Panc1 (cell line): ENCODE data around the gene SMIM10L2A. TPM values are rescaled to one million over a fixed set of nuclear protein-coding genes. Genes with fewer than 3 reads are reported as not detected.

ENCODE experiments used
- ATAC-seq: fragments of 200-7000 bp; cut with Tn5 transposase; 2 replicates; pipeline ENCODE4 v1.9.1; 2020; ENCODE audit warnings: mild to moderate bottlenecking, moderate library complexity
- BruUV-seq: library from RNA; stranded (reverse); fragments of 400-500 nt; replicated peaks from 2 replicates; lab custom pipeline; 2021; lab: Mats Ljungman, UMichigan
- CTCF ChIA-PET: fragments of 300-600 bp; sonication (Branson Sonifier 250); formaldehyde crosslinking; loops from one replicate; lab custom pipeline; 2022; ENCODE audit warnings: antibody characterized with exemption; lab: Charles Lee
- POLR2A ChIA-PET: fragments of 300-600 bp; sonication (Branson Sonifier 250); formaldehyde crosslinking; loops from one replicate; lab custom pipeline; 2022; ENCODE audit warnings: antibody characterized with exemption; lab: Charles Lee
- DNase-seq: peaks from one replicate; pipeline ENCODE4 v3.0.0-alpha.2; 2010; ENCODE audit warnings: low read depth, low spot score
- H3K27ac ChIP-seq: 2 replicates; pipeline ENCODE4 v1.5.1; 2011; ENCODE audit warnings: mild to moderate bottlenecking, low read length, inconsistent platforms
- H3K27me3 ChIP-seq: fragments of 200-500 bp; sonication (Bioruptor generic); 2 replicates; pipeline ENCODE4 v1.6.0; 2014; ENCODE audit warnings: low read length, inconsistent platforms; ENCODE audit not compliant: control insufficient read depth, insufficient read depth
- H3K36me3 ChIP-seq: fragments of 200-500 bp; sonication (Bioruptor generic); 2 replicates; pipeline ENCODE4 v1.5.1; 2014; ENCODE audit warnings: inconsistent platforms, mild to moderate bottlenecking, low read length, moderate library complexity; ENCODE audit not compliant: control insufficient read depth, insufficient read depth
- H3K4me1 ChIP-seq: 2 replicates; pipeline ENCODE4 v1.5.1; 2011; ENCODE audit warnings: inconsistent platforms, mild to moderate bottlenecking, low read length, moderate library complexity; ENCODE audit not compliant: control insufficient read depth, insufficient read depth
- H3K4me3 ChIP-seq, 2 experiments: 2 replicates each; pipeline ENCODE4 v1.5.1; 2011 to 2012; ENCODE audit warnings: low read depth in 2 of 2, low read length in 2 of 2, mild to moderate bottlenecking in 2 of 2, inconsistent platforms in 1 of 2, moderate library complexity in 1 of 2
- H3K9me3 ChIP-seq: fragments of 200-500 bp; sonication (Bioruptor generic); 2 replicates; pipeline ENCODE4 v1.5.1; 2014; ENCODE audit warnings: low read depth, mild to moderate bottlenecking, inconsistent platforms, low read length, moderate library complexity; ENCODE audit not compliant: control insufficient read depth, insufficient read depth
- CTCF ChIP-seq: fragments of 450-650 bp; IDR thresholded peaks from 2 replicates; pipeline ENCODE4 v1.5.1; 2017; ENCODE audit warnings: mild to moderate bottlenecking
- POLR2AphosphoS5 ChIP-seq: IDR thresholded peaks from 2 replicates; pipeline ENCODE4 v1.6.1; 2012; ENCODE audit warnings: mild to moderate bottlenecking, low read depth, low read length, moderate library complexity
- REST ChIP-seq, 2 experiments: IDR thresholded peaks; 2 replicates each; pipeline ENCODE4 v1.6.1; 2011 to 2012; ENCODE audit warnings: low read depth in 2 of 2, control low read depth in 1 of 2, low read length in 1 of 2, mild to moderate bottlenecking in 1 of 2, moderate library complexity in 1 of 2; ENCODE audit not compliant: insufficient read depth in 1 of 2
- SIN3A ChIP-seq: IDR thresholded peaks from 2 replicates; pipeline ENCODE4 v1.6.1; 2012; ENCODE audit warnings: low read depth, mild to moderate bottlenecking, low read length, moderate library complexity, borderline replicate concordance; ENCODE audit not compliant: insufficient read depth
- TCF7L2 ChIP-seq: IDR thresholded peaks from 2 replicates; pipeline ENCODE4 v1.6.1; 2011; ENCODE audit warnings: mild to moderate bottlenecking, low read depth, low read length, inconsistent platforms
- in situ Hi-C: cut with HindIII; loops from 2 replicates; pipeline ENCODE4 v1.10.0; 2016; ENCODE audit warnings: low sequenced_read_pairs, low pct_unique_long_range_greater_than_20kb
- intact Hi-C: fragments of 100-400 bp; cut with micrococcal nuclease; formaldehyde crosslinking; loops from one replicate; pipeline ENCODE4 v1.10.0; 2022; ENCODE audit not compliant: unreplicated experiment
- total RNA-seq: library from RNA; stranded (reverse); gene quantifications from one replicate; pipeline ENCODE4 v1.2.1, GENCODE V29; 2021; ENCODE audit not compliant: unreplicated experiment

Gene SMIM10L2A
- total RNA-seq, 1 experiment from 2014 or later, result 0.36 TPM

- no peak for TF ChIP-seq REST (IDR thresholded peaks at IDR 0.05; ENCODE audit: insufficient read depth in 1 of 2, low read depth in 2 of 2, low read length in 1 of 2)
- TF ChIP-seq TCF7L2, result no peak
- no peak for TF ChIP-seq CTCF
- no peak for TF ChIP-seq POLR2AphosphoS5
- TF ChIP-seq SIN3A, result no peak
- POLR2A ChIA-PET, result no interaction called here
- intact Hi-C loops, result no loop called here
- Histone ChIP-seq H3K36me3 (no peaks in the 10 kb centered on the region), H3K27ac (no peak overlapping the region), H3K27me3 (peaks cover 3% of the 10 kb centered on the region; the same call in 1 of the 2 replicates), H3K9me3 (no peaks in the 10 kb centered on the region), H3K4me3 (no peak overlapping the region), H3K4me1 (no peaks in the 10 kb centered on the region)
- CTCF ChIA-PET, result interaction anchor here (0.6 kb wide), 1 partner anchor 559 kb away, joined by 6 read pairs; no protein-coding TSS in a partner anchor
- in situ Hi-C loops, result no loop called here
- DNase-seq, result no peak
- no peak for ATAC-seq
- BruUV-seq, result no TSS peak
Measured at GRCh38 chrX:135416546-135416945, 5.2 kb upstream of the SMIM10L2A start.

GRCh38 chrX:135420831-135421230 is 913 bp upstream of the SMIM10L2A start:
- no peak for ATAC-seq
- Histone ChIP-seq H3K4me1 (no peaks in the 10 kb centered on the region), H3K27ac (no peak overlapping the region), H3K4me3 (peak overlapping the region; percentile 44 to 82), H3K27me3 (peaks cover 3% of the 10 kb centered on the region), H3K36me3 (no peaks in the 10 kb centered on the region), H3K9me3 (no peaks in the 10 kb centered on the region)
- no TSS peak for BruUV-seq
- POLR2A ChIA-PET, result no interaction called here
- DNase-seq, result no peak
- in situ Hi-C loops, result no loop called here
- no peak for TF ChIP-seq REST (IDR thresholded peaks at IDR 0.05; ENCODE audit: insufficient read depth in 1 of 2, low read depth in 2 of 2, low read length in 1 of 2)
- no peak for TF ChIP-seq POLR2AphosphoS5
- no peak for TF ChIP-seq CTCF
- TF ChIP-seq TCF7L2, result no peak
- no peak for TF ChIP-seq SIN3A
- CTCF ChIA-PET, result no interaction called here
- intact Hi-C loops, result no loop called here
